ENCODE results near the gene MTO1.

Gene MTO1

DNA sequence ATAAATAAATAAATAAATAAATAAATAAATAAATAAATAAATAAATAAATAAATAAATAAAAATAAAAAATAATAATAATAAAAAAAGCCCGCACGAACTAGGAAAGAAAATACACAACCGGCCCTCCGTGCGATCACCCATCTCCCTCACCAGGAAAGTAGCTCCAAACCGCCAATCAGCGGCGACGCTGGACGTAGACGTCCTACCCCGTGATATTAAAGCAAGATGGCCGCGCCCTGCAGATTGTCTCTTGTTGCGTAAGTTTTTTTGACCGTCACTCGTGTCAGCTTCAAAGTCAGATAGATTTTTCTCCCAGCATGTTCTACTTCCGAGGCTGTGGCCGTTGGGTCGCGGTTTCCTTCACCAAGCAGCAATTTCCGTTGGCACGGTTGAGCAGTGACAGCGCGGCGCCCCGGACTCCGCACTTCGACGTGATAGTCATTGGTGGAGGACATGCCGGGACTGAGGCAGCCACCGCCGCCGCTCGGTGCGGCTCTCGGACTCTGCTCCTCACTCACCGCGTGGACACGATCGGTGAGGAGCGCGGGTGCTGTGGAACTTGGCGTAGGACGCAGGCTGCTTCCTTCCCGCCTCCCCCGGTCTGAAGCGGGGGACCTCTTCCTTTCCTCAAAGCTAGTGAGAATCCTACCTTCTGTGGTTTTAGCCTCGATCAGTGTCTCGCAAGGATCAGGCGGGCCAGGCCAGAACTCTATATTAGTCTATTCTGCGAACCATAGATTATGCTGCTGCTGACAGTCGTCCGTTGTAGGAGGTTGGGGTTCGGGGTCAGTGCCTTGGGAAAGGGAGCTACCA is at the start of gene MTO1:
TSS of gene MTO1 (plus strand) at position 201 of the 814 bp plus-strand sequence. CDS start at position 319, 118 bp downstream.
- peak within 1 kb of the TSS; percentile 100 for H3K4me3 ChIP-seq (ENCODE audit: low read depth, low read length)
- peak; percentile 95 for DNase-seq (ENCODE audit: low read depth)
- TF ChIP-seq, protein P1, sequence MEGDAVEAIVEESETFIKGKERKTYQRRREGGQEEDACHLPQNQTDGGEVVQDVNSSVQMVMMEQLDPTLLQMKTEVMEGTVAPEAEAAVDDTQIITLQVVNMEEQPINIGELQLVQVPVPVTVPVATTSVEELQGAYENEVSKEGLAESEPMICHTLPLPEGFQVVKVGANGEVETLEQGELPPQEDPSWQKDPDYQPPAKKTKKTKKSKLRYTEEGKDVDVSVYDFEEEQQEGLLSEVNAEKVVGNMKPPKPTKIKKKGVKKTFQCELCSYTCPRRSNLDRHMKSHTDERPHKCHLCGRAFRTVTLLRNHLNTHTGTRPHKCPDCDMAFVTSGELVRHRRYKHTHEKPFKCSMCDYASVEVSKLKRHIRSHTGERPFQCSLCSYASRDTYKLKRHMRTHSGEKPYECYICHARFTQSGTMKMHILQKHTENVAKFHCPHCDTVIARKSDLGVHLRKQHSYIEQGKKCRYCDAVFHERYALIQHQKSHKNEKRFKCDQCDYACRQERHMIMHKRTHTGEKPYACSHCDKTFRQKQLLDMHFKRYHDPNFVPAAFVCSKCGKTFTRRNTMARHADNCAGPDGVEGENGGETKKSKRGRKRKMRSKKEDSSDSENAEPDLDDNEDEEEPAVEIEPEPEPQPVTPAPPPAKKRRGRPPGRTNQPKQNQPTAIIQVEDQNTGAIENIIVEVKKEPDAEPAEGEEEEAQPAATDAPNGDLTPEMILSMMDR (IDR thresholded peaks at IDR 0.05; ENCODE audit: insufficient read depth, low read depth, low read length, missing control alignments): no peak

- H3K4me3 ChIP-seq (ENCODE audit: low read depth, low read length): no peak overlapping the region
- TF ChIP-seq, protein P1 (IDR thresholded peaks at IDR 0.05; ENCODE audit: insufficient read depth, low read depth, low read length, missing control alignments): no peak
- no peak for DNase-seq (ENCODE audit: low read depth)
Measured at GRCh38 chr6:73413102-73413501, 48.4 kb upstream of the MTO1 start.

GRCh38 chr6:73418081-73418741 is 43.3 kb upstream of the MTO1 start:
- H3K4me3 ChIP-seq (ENCODE audit: low read depth, low read length): no peak overlapping the region
- DNase-seq (ENCODE audit: low read depth): peak; percentile 11
- TF ChIP-seq, protein P1 (IDR thresholded peaks at IDR 0.05; ENCODE audit: insufficient read depth, low read depth, low read length, missing control alignments): no peak

DNA sequence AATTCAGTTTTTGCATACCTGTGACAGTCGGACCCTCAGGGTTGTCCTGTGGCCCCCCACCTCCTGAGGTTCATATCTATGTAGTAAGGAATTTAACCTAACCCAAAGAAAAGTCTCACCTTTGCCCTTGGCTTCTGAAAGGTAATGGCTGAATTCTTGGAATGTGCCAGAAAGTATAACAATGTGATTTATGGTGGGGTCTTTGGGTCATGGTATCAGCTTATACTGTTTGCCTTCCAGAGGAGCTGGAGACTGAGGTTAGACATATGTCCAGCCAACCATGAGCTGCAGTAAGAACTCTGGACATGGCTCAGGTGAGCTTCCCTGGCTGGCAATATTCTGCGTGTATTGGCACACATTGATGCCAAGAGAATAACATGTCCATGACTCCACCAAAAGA is 40.0 kb upstream of the MTO1 start:
- no peak overlapping the region for H3K4me3 ChIP-seq (ENCODE audit: low read depth, low read length)
- TF ChIP-seq, protein P1 (IDR thresholded peaks at IDR 0.05; ENCODE audit: insufficient read depth, low read depth, low read length, missing control alignments): no peak
- no peak for DNase-seq (ENCODE audit: low read depth)

DNA sequence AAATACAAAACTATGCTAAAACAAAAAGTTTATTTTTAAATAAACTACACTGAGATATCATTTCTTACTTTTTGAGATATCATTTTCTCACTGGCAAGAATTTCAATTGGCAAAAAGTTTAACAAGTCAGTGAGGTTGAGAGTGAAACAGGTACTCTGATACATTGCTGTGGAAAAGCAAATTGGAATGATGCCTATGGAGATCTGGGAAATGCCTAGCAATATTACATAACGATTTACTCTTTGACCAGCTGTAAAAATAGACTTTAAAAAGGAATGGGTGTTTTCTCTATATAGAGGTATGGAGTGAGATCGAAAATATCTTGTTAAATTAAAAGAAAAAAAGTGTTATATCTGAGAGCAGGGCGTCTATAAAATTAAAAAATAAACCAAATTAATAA is 26.3 kb upstream of the MTO1 start:
- no peak overlapping the region for H3K4me3 ChIP-seq (ENCODE audit: low read depth, low read length)
- no peak for DNase-seq (ENCODE audit: low read depth)
- TF ChIP-seq, protein P1 (IDR thresholded peaks at IDR 0.05; ENCODE audit: insufficient read depth, low read depth, low read length, missing control alignments): no peak

DNA sequence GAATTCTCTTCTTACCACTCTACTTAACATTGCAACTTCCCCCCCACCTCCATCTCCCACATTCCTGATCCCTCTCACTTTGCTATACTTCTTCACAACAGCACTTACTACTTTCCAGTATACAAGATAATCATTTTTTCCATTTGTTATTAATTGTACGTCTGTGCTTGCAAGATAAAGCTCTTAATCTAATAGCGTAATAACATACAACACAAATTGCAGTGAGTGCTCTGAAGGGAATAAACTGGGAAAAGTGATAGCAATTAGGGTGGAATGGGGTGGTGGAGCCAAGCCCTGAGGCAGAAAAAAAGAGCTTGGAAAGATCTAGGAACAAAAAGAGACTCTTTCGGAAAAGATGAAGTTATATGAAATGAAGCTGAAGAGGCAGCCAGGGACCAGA is 18.0 kb upstream of the MTO1 start:
- DNase-seq (ENCODE audit: low read depth): no peak
- TF ChIP-seq, protein P1 (IDR thresholded peaks at IDR 0.05; ENCODE audit: insufficient read depth, low read depth, low read length, missing control alignments): no peak
- H3K4me3 ChIP-seq (ENCODE audit: low read depth, low read length): no peak overlapping the region

Data from GM12865 (cell line).